Prostate gland (tissue), 2 donors: ENCODE measurements around the gene KCNJ1. TPM values are rescaled to one million over a fixed set of nuclear protein-coding genes. Genes with fewer than 3 reads are reported as not detected.

ENCODE experiments used
- DNase-seq: peaks from one replicate; pipeline ENCODE4 v3.0.0-alpha.2; 2019; ENCODE audit warnings: low spot score
- H3K27ac ChIP-seq, 2 donors: fragments of 200-600 bp; sonication (generic); 2 replicates each; pipeline ENCODE4 v1.5.1; 2017 to 2019
- H3K27me3 ChIP-seq: fragments of 200-600 bp; sonication (generic); replicated peaks from 2 replicates; pipeline ENCODE4 v1.5.1; 2019; ENCODE audit not compliant: insufficient read depth
- H3K36me3 ChIP-seq, 2 donors: fragments of 200-600 bp; sonication (generic); 1 replicate in 1 of 2; 2 replicates in 1 of 2; pipeline versions ENCODE4 v1.5.1 to v1.8.1; 2017 to 2019
- H3K4me1 ChIP-seq: fragments of 200-600 bp; sonication (generic); replicated peaks from 2 replicates; pipeline ENCODE4 v1.5.1; 2019
- H3K4me3 ChIP-seq, 2 donors: fragments of 200-600 bp; sonication (generic); 2 replicates each; pipeline ENCODE4 v1.5.1; 2017 to 2019
- H3K9me3 ChIP-seq: fragments of 200-600 bp; sonication (generic); 2 replicates; pipeline ENCODE4 v1.5.1; 2017
- POLR2A ChIP-seq: fragments of 450-650 bp; IDR thresholded peaks from one replicate; pipeline ENCODE4 v1.6.1; 2016; ENCODE audit warnings: antibody characterized with exemption, mild to moderate bottlenecking
- POLR2AphosphoS5 ChIP-seq: sonication (generic); formaldehyde crosslinking; IDR thresholded peaks from one replicate; pipeline ENCODE4 v1.6.1; 2017; ENCODE audit warnings: antibody characterized with exemption
- WGBS: methylation state at CpG from one replicate; pipeline ENCODE4 v1.1.5; 2018; 5-methylcytosine and 5-hydroxymethylcytosine counted together
- intact Hi-C: fragments of 100-400 bp; cut with DNase I; formaldehyde crosslinking; loops from one replicate; pipeline ENCODE4 v1.14.2; 2022
- total RNA-seq, 2 donors: library from RNA; depleted of rRNA; stranded (reverse); fragments of >200 nt; gene quantifications; one replicate each; pipeline ENCODE4 v1.1.0, GENCODE V29; 2016
- TF ChIP-seq, protein P1 (sequence below), 4 experiments: fragments of 200-600 bp in 2 of 4; fragments of 450-650 bp in 2 of 4; sonication (generic) in 2 of 4; IDR thresholded peaks; 1 replicate in 3 of 4; 2 replicates in 1 of 4; pipeline ENCODE4 v1.5.1; 2016 to 2019; ENCODE audit warnings: antibody characterized with exemption in 4 of 4, mild to moderate bottlenecking in 2 of 4, moderate library complexity in 2 of 4

Gene KCNJ1
- total RNA-seq, 2 donors from 2014 or later, result not detected

DNA sequence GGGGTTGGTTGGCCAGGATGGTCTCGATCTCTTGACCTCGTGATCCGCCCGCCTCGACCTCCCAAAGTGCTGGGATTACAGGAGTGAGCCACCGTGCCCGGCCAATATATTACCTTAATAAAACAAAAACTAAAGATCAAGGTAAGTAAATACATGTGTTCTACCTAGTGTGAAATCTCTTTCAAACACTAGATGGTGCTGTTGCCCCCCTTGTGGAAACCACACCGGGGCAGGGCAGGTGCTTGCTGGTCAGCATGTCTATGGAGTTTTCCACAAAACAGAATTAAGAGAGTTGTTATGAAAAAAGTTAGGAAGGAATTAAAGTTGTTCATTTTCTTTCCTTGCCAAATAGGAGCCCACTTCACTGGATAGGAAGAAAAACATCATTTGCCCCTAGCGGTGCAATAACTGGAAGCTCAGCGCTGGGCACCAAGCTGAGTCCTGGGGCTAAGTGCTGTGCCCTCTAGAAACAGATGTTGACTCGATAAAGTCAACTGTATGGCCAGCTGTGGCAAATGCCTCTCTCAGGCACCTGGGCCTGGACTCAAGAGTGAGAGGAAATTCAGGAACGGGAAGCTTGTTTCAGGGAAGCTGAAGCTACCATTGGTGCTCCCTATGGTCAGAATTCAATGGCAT is 17.7 kb upstream of the KCNJ1 start:
- 29% methylated on average over 12 of the region's 12 CpGs for WGBS
- TF ChIP-seq, protein P1, sequence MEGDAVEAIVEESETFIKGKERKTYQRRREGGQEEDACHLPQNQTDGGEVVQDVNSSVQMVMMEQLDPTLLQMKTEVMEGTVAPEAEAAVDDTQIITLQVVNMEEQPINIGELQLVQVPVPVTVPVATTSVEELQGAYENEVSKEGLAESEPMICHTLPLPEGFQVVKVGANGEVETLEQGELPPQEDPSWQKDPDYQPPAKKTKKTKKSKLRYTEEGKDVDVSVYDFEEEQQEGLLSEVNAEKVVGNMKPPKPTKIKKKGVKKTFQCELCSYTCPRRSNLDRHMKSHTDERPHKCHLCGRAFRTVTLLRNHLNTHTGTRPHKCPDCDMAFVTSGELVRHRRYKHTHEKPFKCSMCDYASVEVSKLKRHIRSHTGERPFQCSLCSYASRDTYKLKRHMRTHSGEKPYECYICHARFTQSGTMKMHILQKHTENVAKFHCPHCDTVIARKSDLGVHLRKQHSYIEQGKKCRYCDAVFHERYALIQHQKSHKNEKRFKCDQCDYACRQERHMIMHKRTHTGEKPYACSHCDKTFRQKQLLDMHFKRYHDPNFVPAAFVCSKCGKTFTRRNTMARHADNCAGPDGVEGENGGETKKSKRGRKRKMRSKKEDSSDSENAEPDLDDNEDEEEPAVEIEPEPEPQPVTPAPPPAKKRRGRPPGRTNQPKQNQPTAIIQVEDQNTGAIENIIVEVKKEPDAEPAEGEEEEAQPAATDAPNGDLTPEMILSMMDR (IDR thresholded peaks at IDR 0.05), result peak; percentile 73 to 91 (median 90)
- TF ChIP-seq POLR2AphosphoS5, result peak; percentile 29
- no peak for TF ChIP-seq POLR2A
- no peaks in the 10 kb centered on the region for H3K27me3 ChIP-seq
- peaks cover 3% of the 10 kb centered on the region for H3K4me1 ChIP-seq
- H3K27ac ChIP-seq, result no peak overlapping the region
- H3K9me3 ChIP-seq, result no peaks in the 10 kb centered on the region
- intact Hi-C loops, result loop anchor here (10.0 kb wide), 1 partner anchor 860 kb away; no protein-coding TSS in a partner anchor
- H3K36me3 ChIP-seq, result no peaks in the 10 kb centered on the region
- H3K4me3 ChIP-seq, result no peak overlapping the region
- peak; percentile 78 for DNase-seq

DNA sequence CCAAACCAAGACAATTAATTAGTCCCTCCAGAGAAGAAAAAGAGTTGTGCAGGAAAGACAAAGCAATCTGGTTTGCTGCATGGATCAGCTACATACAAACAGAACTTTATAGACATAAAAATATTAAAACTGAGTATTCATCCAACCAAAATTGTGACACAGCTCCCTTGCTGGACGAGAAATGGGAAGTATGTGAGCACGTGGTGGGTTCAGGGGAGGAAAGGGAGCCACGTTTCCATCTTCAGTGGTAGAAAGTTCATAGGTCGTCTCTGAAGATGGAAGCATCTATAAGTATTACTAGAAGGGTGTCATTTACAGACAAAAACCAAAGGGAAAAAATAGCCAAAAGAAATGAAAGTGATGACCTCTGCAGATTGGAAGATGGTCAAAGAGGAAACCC is 17.0 kb upstream of the KCNJ1 start:
- Histone ChIP-seq H3K9me3 (no peaks in the 10 kb centered on the region), H3K27me3 (no peaks in the 10 kb centered on the region), H3K4me3 (no peak overlapping the region), H3K27ac (no peak overlapping the region), H3K36me3 (no peaks in the 10 kb centered on the region), H3K4me1 (peaks cover 3% of the 10 kb centered on the region)
- intact Hi-C loops, result loop anchor here (10.0 kb wide), 1 partner anchor 861 kb away; no protein-coding TSS in a partner anchor
- no peak for TF ChIP-seq POLR2A
- TF ChIP-seq, protein P1 (IDR thresholded peaks at IDR 0.05), result no peak
- TF ChIP-seq POLR2AphosphoS5, result no peak
- no peak for DNase-seq
- 49% methylated on average over 4 of the region's 4 CpGs for WGBS

DNA sequence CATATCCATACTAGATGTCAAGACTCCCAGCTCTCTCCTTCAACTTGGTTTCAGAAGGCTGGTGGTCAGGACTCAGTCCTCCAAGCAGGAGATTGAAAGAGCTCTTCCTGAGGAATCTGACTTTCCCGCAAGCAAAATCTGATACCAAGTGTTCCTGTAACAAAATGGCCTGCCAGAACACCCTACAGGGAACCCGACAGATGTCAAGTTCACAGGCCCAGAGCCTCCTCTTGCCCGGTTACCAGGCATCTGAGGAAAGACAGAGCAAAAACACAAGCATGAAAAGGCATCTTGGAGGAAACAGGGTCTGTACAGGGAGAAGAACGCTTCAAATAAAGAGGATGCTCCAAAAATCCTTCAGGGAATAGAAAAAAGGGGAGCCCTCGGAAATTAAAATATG is 15.4 kb upstream of the KCNJ1 start:
- Histone ChIP-seq H3K27me3 (no peaks in the 10 kb centered on the region), H3K27ac (no peak overlapping the region), H3K9me3 (no peaks in the 10 kb centered on the region), H3K4me1 (peaks cover 3% of the 10 kb centered on the region), H3K36me3 (no peaks in the 10 kb centered on the region), H3K4me3 (no peak overlapping the region)
- TF ChIP-seq POLR2A, result no peak
- TF ChIP-seq, protein P1 (IDR thresholded peaks at IDR 0.05), result no peak
- TF ChIP-seq POLR2AphosphoS5, result no peak
- 85% methylated on average over 5 of the region's 5 CpGs for whole genome bisulfite sequencing
- no peak for DNase-seq
- intact Hi-C loops, result loop anchor here (2.0 to 10.0 kb wide), 2 partner anchors 74 to 862 kb away; no protein-coding TSS in a partner anchor

DNA sequence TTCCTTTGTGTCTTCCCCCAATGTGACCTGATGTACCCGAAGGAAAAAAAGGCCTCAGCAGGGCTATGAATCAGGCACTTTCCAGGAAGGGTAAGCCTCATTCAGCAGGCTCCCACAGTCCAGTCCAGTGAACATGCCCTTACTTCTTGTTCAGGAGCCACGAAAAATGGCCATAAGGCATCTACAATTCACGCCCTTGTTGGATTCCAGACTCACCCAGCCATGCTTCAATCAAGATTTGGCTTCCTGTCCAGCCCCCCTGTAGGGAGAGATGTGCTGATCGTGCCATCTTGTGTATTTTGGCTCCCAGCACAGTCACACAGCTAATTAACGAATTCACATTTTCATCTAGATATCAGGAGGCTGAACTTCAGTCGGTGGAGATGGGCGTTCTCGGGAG is 14.1 kb upstream of the KCNJ1 start:
- DNase-seq, result no peak
- intact Hi-C loops, result loop anchor here (10.0 kb wide), 1 partner anchor 864 kb away; no protein-coding TSS in a partner anchor
- no peaks in the 10 kb centered on the region for H3K9me3 ChIP-seq
- TF ChIP-seq, protein P1 (IDR thresholded peaks at IDR 0.05), result no peak
- TF ChIP-seq POLR2AphosphoS5 (no peak), POLR2A (no peak)
- H3K4me3 ChIP-seq, result no peak overlapping the region
- WGBS, result 65% methylated on average over 8 of the region's 8 CpGs
- no peaks in the 10 kb centered on the region for H3K36me3 ChIP-seq
- no peak overlapping the region for H3K27ac ChIP-seq
- no peaks in the 10 kb centered on the region for H3K27me3 ChIP-seq
- peaks cover 3% of the 10 kb centered on the region for H3K4me1 ChIP-seq

DNA sequence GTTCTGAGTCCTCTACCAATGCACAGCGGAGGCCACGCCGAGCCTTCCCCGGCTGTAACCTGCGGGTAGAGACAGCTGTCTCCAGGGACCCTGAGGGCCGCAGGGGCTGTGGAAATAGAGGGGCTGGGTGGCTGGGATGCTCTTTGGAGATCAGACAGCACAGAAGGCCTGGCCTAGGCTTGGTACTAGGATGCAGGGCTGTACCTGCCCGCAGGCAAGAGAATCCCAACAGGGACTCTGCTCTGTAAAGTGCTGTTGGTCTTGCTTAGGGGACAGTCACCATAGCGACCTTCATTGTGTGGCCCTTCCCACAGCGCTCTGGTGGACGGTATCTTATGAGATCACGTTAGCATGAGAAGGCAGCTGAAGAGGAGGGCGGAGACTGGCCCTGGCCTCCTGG is 12.7 kb upstream of the KCNJ1 start:
- H3K36me3 ChIP-seq, result no peaks in the 10 kb centered on the region
- H3K4me3 ChIP-seq, result no peak overlapping the region
- 87% methylated on average over 12 of the region's 12 CpGs for WGBS
- no peaks in the 10 kb centered on the region for H3K9me3 ChIP-seq
- intact Hi-C loops, result loop anchor here (10.0 kb wide), 1 partner anchor 865 kb away; no protein-coding TSS in a partner anchor
- H3K27me3 ChIP-seq, result no peaks in the 10 kb centered on the region
- peaks cover 3% of the 10 kb centered on the region for H3K4me1 ChIP-seq
- no peak overlapping the region for H3K27ac ChIP-seq
- DNase-seq, result no peak
- TF ChIP-seq POLR2A (no peak), POLR2AphosphoS5 (no peak)
- TF ChIP-seq, protein P1 (IDR thresholded peaks at IDR 0.05), result no peak
